GM19438 (cell line): ENCODE results near the gene TCEA2.

ENCODE experiments used
- ATAC-seq: cut with Tn5 transposase; IDR thresholded peaks from one replicate; pipeline ENCODE4 v1.9.1; 2021; ENCODE audit warnings: low read depth; ENCODE audit not compliant: unreplicated experiment

TCEA2 gene

DNA sequence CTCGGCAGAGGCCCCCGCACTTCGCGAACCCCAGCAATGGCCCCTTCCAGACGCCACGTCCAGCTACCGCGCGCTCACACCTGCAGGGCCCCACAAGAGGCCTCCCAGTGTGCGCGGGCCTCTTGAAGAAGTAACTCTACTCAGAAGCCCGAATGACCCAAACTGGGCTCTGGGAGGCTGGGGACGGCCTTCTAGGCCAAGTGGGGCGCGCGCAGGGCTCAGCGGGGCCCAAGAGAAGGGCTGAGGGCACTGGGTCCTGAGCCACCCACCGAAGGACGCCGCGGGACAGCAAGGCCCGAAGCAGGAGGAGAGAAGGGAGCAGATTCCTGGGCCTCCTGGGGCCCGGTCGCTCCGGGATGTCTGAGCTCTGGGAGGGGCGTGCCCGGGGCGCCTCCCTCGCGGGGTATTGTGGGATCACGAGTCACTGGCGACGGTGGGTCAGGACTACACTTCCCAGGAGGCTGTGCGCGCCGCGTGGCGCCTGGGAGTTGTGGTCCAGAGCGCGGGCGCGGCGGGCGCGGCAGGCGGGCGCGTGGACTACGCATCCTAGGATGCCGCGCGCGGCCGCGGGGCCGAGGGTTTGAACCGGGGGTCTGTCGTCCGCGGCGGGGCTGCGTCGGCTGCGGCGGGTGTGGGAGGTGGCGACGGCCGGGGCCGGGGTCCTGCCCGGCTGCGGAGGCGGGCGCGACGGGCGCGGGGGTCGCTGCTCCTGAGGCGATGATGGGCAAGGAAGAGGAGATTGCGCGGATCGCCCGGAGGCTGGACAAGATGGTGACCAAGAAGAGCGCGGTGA is at the start of gene TCEA2:
TCEA2 (plus strand) TSS at position 603 of the 793 bp plus-strand sequence; CDS start at position 718, 115 bp downstream.
- ATAC-seq, result peak; percentile 65

DNA sequence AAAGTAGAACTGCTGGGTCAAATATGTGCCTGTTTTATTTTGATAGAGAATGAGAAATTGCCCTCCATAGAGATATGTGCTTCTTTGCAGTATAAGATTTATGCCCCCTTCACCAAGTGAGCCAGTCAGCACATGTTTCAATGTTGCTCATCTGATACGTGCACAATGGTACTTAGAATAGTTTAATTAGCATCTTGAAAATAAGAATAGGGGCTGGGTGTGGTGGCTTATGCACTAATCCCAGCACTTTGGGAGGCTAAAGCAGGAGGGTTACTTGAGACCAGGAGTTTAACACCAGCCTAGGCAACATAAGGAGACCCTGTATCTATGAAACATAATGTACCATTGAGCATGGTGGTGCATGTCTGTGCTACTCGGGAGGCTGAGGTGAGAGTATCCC is 47.4 kb upstream of the TCEA2 start:
- ATAC-seq, result no peak

- ATAC-seq, result no peak
Measured at GRCh38 chr20:64021124-64021975, 41.6 kb upstream of the TCEA2 start.

DNA sequence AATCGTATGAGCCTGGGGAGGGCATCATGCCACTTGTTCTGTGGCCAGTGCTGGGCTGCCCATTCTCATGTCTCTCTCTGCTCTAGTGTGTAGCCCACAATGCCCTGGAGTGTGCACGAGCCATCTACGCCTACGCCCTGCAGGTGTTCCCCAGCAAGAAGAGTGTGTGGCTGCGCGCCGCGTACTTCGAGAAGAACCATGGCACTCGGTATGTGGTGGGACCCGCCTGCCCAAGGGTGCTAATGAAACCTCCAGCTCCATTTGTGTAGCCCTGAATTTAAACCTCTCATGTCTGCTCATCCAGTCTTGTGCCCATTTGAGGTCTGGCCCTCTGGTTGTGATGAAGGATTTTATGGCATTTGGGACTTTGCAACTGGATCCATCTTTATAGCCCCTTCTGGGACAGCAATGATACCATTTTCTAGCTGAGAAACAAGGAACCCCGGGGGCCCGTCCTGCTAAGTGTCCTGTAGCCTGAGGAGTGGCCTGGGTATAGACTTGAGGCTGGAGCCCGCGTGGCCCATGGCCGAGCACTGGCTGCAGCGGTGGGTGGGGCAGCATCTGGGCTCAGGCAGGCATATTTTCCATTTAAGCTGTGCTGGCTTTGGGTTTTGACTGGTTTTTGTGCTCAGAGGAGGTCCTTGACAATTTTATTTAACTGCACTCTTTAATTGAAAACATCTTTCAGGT is 40.2 kb upstream of the TCEA2 start:
- ATAC-seq, result no peak

GRCh38 chr20:64023361-64024140 is 39.4 kb upstream of the TCEA2 start:
- ATAC-seq, result no peak

DNA sequence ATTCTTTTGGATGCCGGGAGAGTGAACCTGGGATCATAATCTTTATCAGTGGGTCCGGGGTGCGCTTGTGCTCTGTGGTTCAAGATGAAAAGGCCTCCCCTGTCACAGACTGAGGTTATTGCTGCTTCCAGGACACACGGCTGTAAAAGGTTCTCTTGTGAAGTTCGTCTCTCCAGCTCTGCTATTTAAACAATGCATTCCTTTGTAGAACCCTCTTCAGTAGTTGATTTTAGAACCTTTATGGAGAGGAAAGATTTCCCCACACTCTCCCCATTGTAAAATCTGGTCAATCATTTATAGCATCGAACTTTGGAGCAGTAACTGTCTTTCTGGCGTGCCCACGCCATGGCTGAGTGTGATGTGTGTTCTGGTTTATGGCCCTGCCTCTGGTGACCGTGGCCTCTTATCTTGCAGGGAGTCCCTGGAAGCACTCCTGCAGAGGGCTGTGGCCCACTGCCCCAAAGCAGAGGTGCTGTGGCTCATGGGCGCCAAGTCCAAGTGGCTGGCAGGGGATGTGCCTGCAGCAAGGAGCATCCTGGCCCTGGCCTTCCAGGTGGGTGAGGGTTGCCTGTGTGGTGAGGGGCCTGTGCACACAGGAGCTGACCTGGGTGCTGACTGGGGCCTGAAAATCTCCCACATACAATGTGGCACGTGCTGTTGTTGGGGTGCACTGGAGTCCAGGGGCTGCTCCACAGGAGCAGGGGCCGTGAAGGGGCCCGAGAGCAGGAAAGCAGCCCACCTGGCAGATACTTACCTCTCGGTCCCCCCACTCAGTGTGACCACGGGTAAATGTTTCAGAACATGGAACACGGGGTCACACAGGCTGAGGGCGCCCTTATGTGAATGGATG is 38.6 kb upstream of the TCEA2 start:
- ATAC-seq, result no peak

- ATAC-seq, result no peak
Measured at GRCh38 chr20:64025101-64025825, 37.7 kb upstream of the TCEA2 start.

- no peak for ATAC-seq
Measured at GRCh38 chr20:64025826-64026412, 37.1 kb upstream of the TCEA2 start.

- ATAC-seq, result no peak
Measured at GRCh38 chr20:64027981-64028685, 34.9 kb upstream of the TCEA2 start.

DNA sequence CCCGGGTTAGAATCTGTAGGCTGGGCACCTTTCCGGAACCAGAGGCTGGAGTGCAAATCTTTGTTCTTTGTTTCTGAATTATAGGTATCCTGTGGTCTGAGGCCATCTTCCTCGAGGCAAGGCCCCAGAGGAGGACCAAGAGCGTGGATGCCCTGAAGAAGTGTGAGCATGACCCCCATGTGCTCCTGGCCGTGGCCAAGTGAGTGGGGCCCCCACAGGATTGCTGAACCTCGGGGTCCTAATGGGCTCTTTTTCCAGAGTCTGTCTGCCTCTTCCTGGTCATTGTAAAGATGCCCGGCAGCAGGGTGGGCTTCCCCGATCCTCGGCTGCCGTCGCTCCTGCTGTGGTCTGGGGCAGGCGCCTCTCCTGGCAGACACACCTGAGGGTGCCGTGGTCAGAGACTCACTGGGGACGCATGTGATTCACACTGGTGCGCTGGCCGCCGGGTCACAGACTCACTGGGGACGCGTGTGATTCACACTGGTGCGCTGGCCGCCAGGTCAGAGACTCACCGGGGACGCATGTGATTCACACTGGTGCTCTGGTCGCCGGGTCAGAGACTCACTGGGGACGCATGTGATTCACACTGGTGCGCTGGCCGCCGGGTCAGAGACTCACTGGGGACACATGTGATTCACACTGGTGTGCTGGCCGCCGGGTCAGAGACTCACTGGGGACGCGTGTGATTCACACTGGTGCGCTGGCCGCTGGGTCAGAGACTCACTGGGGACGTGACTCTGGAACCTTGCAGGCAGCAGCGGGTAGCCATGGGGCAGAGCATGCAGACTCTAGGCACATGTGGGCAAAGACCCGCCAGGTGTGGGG is 33.5 kb upstream of the TCEA2 start:
- no peak for ATAC-seq

GRCh38 chr20:64030371-64031134 is 32.4 kb upstream of the TCEA2 start:
- ATAC-seq, result no peak

DNA sequence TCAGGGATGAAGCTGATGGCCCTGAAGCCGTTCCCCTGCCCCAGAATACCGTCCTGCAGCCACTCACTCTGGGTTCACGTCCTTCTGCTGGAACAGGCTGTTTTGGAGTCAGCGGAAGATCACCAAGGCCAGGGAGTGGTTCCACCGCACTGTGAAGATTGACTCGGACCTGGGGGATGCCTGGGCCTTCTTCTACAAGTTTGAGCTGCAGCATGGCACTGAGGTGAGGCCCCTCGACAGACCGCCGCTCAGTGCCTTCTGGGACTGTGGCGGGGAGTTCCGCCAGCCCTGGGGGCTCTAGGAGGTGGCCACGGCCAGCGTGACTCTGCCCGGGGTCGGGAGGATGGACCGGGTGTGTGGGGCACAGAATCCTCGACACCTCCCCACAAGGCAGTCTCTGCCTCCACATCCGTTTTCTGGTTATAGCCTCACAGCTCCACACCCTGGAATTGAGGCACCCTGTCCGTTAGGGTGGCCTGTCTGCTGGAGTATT is 31.1 kb upstream of the TCEA2 start:
- ATAC-seq, result no peak

DNA sequence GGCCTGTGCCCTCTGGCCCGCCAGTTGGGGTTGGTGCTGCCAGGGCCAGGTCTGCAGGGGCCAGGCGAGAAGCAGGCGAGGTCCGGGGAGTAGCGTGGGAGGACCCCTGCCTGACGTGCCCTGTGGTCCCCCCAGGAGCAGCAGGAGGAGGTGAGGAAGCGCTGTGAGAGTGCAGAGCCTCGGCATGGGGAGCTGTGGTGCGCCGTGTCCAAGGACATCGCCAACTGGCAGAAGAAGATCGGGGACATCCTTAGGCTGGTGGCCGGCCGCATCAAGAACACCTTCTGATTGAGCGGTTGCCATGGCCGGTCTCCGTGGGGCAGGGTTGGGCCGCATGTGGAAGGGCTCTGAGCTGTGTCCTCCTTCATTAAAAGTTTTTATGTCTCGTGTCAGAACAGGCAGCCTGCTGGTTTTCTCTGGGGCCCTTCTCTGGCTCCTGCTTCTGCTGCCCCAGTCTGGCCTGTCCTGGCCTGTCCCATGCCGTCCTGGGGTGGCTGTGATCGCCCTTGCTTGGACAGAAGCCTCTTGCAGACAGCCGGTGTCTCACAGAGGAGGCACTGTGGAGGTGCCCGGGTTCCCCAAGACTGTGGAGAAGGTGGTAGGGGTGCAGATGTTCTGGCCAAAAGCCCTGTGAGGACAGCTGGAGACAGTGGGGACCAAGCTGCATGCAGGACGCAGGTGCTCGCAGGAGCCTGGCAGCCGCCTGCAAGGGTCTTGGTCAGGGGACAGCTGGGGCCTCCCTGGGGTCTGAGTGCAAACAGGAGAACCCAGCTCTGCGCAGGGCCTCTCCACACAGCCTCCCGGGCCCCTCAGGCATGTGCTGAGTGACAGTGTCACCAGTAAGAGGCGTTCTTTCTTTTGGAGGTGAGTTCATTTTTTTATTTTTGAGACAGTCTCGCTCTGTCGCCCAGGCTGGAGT is 30.0 kb upstream of the TCEA2 start:
- no peak for ATAC-seq

DNA sequence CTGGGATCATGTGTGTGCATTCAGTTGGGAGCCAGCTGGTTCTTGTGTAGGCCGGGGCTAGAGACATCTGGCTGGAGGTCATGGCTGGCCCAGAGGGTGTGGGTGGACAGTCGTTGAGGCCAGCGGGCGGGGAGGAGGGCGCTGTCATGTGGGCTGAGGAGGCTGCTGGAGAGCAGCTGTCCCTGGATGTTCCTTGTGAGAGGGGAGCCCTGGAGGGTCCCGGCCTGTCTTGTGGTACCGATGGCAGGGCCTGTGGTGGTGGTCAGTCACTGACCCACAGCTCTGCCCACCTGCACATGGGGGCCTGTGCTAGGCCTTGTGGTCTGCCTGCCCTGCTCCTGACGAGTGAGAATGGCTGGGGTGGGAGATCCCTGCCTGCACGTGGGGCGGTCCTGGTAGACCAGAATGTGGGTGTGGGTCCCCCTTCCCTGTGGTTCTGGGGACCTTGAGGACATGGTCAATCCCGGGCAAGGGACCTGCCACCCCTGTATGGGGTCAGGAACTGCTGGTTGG is 29.0 kb upstream of the TCEA2 start:
- ATAC-seq, result no peak
